Psoas muscle (tissue), 8 donors: ENCODE results near the gene PRCC. TPM values are rescaled to one million over a fixed set of nuclear protein-coding genes. Genes with fewer than 3 reads are reported as not detected.

Experiments
- ATAC-seq, 4 donors: fragments of 200-7000 bp; cut with Tn5 transposase; one replicate each; pipeline ENCODE4 v1.9.1; 2020; ENCODE audit warnings: moderate library complexity in 3 of 4, mild to moderate bottlenecking in 2 of 4
- DNase-seq, 2 donors: peaks; one replicate each; pipeline ENCODE4 v3.0.0-alpha.2; 2020
- H3K27ac ChIP-seq: fragments of 200-600 bp; one replicate; pipeline ENCODE4 v1.8.0; 2022
- H3K27me3 ChIP-seq, 3 donors: fragments of 200-600 bp in 1 of 3; one replicate each; pipeline versions ENCODE4 v1.6.1 to v1.8.0; 2013 to 2022; ENCODE audit warnings: low read length in 2 of 3, mild to moderate bottlenecking in 2 of 3, moderate library complexity in 1 of 3; ENCODE audit not compliant: insufficient read depth in 3 of 3
- H3K36me3 ChIP-seq, 2 donors: fragments of 200-600 bp in 1 of 2; one replicate each; pipeline versions ENCODE4 v1.6.1 to v1.8.0; 2013 to 2022; ENCODE audit warnings: low read depth in 1 of 2, mild to moderate bottlenecking in 1 of 2, moderate library complexity in 1 of 2; ENCODE audit not compliant: insufficient read depth in 1 of 2
- H3K4me1 ChIP-seq: fragments of 200-600 bp; one replicate; pipeline ENCODE4 v1.8.0; 2022
- H3K4me3 ChIP-seq: fragments of 200-600 bp; one replicate; pipeline ENCODE4 v1.8.0; 2022; ENCODE audit warnings: mild to moderate bottlenecking
- H3K9me3 ChIP-seq: fragments of 200-600 bp; one replicate; pipeline ENCODE4 v1.8.0; 2022
- CTCF ChIP-seq: fragments of 200-600 bp; IDR thresholded peaks from one replicate; pipeline ENCODE4 v1.8.0; 2022; ENCODE audit warnings: antibody characterized with exemption
- WGBS, 3 donors: extraction: QIAGEN DNeasy Blood & Tissue Kit; methylation state at CpG; one replicate each; pipeline versions ENCODE4 v1.1.6 to v1.1.7; 2013; 5-methylcytosine and 5-hydroxymethylcytosine counted together
- intact Hi-C, 2 donors: fragments of 100-400 bp; cut with DNase I; formaldehyde crosslinking; loops; one replicate each; pipeline versions ENCODE4 v1.11.0 to v1.14.2; 2022
- polyA plus RNA-seq, 3 donors: library from polyadenylated mRNA; stranded (reverse); fragments of 200-250 nt; gene quantifications; one replicate each; pipeline ENCODE4 v1.2.3, GENCODE V29; 2013
- total RNA-seq, 4 donors: library from RNA; stranded (reverse); fragmentation: NEBNext Ultra II Directional in 2 of 4; extraction: Animal tissue kit (Norgen Biotek cat#: 25700) in 2 of 4; gene quantifications; one replicate each; pipeline versions ENCODE4 v1.2.1 to v1.2.4, GENCODE V29; 2021 to 2023
- donor health status: healthy with polysubstance abuse.
- donor health status: DM: no; HTN: no; CAD: no; lungs with moderate emphysema.
- donor health status: Bipolar disorder and iron deficiency.
- donor health status: healthy.
- donor health status: DM: yes; HTN: yes; CAD: no.
- donor health status: DM: no; HTN: no; CAD: no.
- donor health status: DM: no; HTN: no; CAD: no.
- donor health status: DM: yes; HTN: yes; CAD: no.

PRCC gene
- total and polyA plus RNA-seq, 7 donors: 43.7 to 107 (median 68.8) TPM

GRCh38 chr1:156841295-156841855 lies 74.0 kb downstream of the PRCC start:
- no peaks in the 10 kb centered on the region for H3K9me3 ChIP-seq
- H3K27me3 ChIP-seq: peaks cover 0 to 41% (median 16%) of the 10 kb centered on the region in 3 donors
- TF ChIP-seq CTCF: no peak
- H3K4me1 ChIP-seq: no peaks in the 10 kb centered on the region
- 69 to 79% (median 70%) methylated on average over 16 of the region's 16 CpGs for WGBS, 3 donors
- DNase-seq (no peak), ATAC-seq (no peak)
- no peak overlapping the region for H3K4me3 ChIP-seq
- no peak overlapping the region for H3K27ac ChIP-seq
- H3K36me3 ChIP-seq: no peaks in the 10 kb centered on the region
- intact Hi-C loops: loop anchor here in 1 of 2 donors (2.0 kb wide), 1 partner anchor 43 kb away; no protein-coding TSS in a partner anchor

- Histone ChIP-seq H3K4me1 (no peaks in the 10 kb centered on the region), H3K27ac (no peak overlapping the region), H3K4me3 (no peak overlapping the region), H3K36me3 (no peaks in the 10 kb centered on the region), H3K9me3 (no peaks in the 10 kb centered on the region), H3K27me3 (peaks cover 0 to 52% (median 20%) of the 10 kb centered on the region in 3 donors)
- ATAC-seq (no peak), DNase-seq (no peak)
- 62 to 72% (median 69%) methylated on average over 9 of the region's 9 CpGs for WGBS, 3 donors
- intact Hi-C loops: no loop called here
- TF ChIP-seq CTCF: no peak
These were observed 75.4 kb downstream of the PRCC start for GRCh38 chr1:156842618-156843300.

GRCh38 chr1:156844102-156844501 lies 76.8 kb downstream of the PRCC start:
- no peak for ATAC-seq
- intact Hi-C loops: no loop called here
- TF ChIP-seq CTCF: no peak

GRCh38 chr1:156844638-156845037 lies 77.3 kb downstream of the PRCC start:
- intact Hi-C loops: no loop called here
- peaks cover 0 to 59% (median 26%) of the 10 kb centered on the region in 3 donors for H3K27me3 ChIP-seq
- DNase-seq: no peak

More at GRCh38 chr1:156844102-156844501, 76.8 kb downstream of the PRCC start:
- H3K27ac ChIP-seq: no peak overlapping the region
- H3K9me3 ChIP-seq: no peaks in the 10 kb centered on the region
- no peak overlapping the region for H3K4me3 ChIP-seq
- H3K36me3 ChIP-seq: no peaks in the 10 kb centered on the region
- DNase-seq: no peak
- H3K27me3 ChIP-seq: peaks cover 0 to 59% (median 26%) of the 10 kb centered on the region in 3 donors
- no peaks in the 10 kb centered on the region for H3K4me1 ChIP-seq
- 46 to 60% (median 57%) methylated on average over 6 of the region's 6 CpGs for WGBS, 3 donors

More at GRCh38 chr1:156844638-156845037, 77.3 kb downstream of the PRCC start:
- H3K36me3 ChIP-seq: no peaks in the 10 kb centered on the region
- no peaks in the 10 kb centered on the region for H3K9me3 ChIP-seq
- no peak for TF ChIP-seq CTCF
- no peaks in the 10 kb centered on the region for H3K4me1 ChIP-seq
- no peak overlapping the region for H3K27ac ChIP-seq
- no peak for ATAC-seq
- WGBS, 3 donors: 29 to 45% (median 35%) methylated on average over 14 of the region's 14 CpGs
- H3K4me3 ChIP-seq: no peak overlapping the region
